GOT3 (cell line): ENCODE results near the gene EPHX1.

ENCODE experiments used
- DNase-seq: peaks from one replicate; lab custom pipeline; 2025; ENCODE audit warnings: mixed read lengths; lab: John Stamatoyannopoulos, UW

The EPHX1 gene

GRCh38 chr1:225861834-225862580 lies 52.1 kb downstream of the EPHX1 start:
- DNase-seq: no peak

GRCh38 chr1:225862581-225862950 lies 52.6 kb downstream of the EPHX1 start:
- no peak for DNase-seq

DNA sequence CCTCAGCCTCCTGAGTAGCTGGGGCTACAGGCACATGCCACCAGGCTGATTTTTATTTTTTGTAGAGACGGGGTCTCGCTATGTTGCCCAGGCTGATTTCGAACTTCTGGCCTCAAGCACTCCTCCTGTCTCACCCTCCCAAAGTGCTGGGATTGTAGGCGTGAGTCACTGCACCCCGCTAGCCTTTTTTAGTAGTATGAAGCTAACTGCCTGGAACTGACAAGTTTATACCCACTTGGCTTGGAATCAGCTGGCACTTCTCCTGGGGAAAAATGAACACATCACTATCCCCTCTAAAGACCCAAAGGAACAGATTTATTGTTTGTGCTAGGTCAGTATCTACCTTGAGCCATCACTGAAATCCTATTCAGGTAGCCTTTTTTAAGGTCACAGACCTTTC lies 53.2 kb downstream of the EPHX1 start:
- no peak for DNase-seq

DNA sequence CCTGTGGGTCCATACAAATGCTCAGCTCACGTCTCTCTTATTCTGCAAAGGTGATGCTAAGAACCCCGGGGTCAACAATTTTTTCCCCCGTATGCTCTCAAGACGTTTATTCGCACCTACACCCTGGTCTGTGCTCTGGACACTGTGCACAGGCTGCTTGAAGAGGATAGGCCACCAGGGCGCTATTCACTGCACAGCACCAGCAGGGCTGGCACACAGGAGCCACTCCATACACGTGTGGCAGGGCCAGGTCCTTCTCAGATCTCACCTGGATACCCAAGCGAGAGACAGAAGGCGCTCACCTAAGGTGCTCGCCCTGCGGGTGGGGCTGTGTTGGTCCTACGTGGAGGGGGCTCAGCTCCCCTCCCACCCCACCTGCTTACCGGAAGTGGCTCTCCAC lies 55.6 kb downstream of the EPHX1 start:
- no peak for DNase-seq

GRCh38 chr1:225866061-225866837 lies 56.3 kb downstream of the EPHX1 start:
- no peak for DNase-seq

DNA sequence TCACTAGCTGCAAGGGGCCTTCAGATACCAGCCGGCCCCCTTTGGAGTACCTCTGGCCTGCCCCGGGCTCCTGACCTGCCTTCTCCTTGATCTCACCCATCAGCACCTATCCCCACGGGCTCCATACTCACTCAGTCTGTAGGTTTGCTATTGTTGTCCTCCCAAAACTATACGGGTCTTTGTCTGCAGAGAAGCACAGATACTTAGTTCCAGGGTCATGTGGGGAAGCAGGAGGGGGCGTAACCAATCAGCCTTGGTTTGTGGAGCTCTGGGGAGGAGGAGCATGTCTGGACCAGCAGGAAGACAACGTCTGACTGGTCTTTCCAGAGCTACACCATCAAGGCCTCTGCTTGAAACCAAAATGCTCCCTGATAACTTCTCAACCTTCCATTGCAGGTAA lies 57.1 kb downstream of the EPHX1 start:
- DNase-seq: no peak

DNA sequence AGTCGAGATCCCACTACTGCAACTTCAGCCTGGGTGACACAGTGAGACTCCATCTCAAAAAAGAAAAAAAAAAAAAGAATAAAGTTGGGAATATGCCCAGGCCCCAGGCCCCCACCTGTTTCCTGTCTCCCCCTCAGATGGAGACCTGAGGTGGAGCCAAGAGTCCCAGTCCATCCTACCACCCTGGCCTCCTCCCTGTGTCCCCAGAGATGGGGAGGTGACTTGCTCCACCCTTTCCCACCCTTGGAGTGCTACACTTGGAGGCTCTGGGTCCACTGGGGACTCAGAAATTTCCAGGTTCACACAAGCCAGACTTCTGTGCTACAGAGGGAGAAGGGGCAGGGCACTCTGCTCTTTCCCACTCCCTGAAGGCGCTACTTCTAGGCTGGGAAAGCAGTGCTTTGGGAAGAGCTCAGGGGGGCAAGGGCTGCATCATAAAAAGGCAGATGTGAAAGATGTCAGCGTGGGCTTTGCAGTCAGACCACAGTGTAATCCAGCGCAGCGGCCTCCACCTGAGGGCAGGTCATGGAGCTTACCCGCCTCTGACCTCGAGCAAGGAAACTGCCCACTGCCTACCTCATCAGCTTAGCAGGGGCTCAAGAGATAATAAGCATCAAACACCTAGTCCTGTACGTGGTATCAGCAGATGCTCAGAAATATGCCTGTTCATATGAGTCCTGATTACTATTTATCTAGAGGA lies 58.9 kb downstream of the EPHX1 start:
- no peak for DNase-seq

DNA sequence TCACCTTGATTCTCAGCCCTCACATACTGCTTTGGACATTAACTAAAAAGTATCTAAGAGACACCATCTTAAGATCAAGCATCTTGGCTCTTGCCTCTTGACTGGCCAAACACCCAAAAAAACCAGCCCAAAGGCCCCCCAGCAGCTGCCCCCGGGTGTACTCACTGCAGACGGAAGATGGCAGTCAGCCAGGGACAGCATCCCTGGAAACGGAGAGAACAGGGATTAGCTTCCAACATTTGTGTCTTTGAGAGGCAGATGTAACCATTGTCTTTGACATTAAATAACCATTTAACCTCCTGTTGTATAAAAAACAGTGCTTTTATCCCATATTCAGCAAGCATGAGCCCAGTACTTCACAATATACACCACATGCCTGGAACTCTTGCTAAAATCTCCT lies 61.0 kb downstream of the EPHX1 start:
- no peak for DNase-seq

DNA sequence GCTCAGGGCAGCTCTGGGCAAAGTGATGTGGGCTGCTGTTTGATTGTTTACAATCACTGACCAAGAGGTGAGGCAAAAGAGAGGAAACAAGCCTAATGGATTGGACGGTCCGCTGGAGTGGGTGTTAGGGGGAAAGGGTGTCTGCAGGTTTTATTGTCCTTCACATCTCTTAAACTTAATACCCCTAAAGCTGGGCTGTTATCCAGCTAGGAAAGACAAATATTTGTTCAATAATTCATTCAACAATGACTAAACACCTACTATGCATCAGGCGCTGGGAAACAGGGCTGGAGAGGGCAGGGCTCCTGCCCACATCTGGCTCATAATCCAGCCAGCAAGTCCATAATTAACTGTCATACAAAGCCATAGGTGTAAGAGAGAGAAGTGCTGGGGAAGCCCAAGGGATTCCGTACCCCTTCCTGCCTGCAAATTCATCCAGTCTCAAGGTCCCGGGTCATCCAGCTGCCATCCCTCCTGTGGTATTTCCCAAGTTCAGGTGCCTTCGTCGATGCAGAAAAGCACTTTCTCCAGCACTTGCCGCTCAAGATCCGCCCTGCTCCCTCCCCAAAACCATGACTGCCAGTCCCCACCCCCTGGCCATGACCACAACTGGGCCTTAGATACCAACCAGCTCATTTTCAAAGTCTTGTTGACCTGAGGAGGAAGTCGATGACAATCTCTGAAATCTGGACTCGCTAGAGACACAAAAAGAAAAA lies 61.6 kb downstream of the EPHX1 start:
- no peak for DNase-seq

DNA sequence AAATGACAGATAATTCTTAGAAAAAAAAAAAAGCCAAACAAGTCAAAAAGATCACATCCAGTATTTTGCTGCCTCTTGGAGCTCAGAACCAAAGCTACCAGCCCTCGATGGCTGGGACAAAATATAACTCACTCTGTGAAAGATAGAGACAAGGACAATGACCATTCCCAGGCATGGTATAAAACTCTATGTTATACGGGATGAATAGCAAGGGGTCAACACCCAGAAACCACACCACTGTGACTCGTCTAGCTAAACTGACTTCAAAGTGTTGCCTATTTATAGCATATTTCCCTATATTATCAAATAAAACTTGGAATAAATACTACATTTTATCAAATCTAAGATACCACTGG lies 62.1 kb downstream of the EPHX1 start:
- DNase-seq: no peak

DNA sequence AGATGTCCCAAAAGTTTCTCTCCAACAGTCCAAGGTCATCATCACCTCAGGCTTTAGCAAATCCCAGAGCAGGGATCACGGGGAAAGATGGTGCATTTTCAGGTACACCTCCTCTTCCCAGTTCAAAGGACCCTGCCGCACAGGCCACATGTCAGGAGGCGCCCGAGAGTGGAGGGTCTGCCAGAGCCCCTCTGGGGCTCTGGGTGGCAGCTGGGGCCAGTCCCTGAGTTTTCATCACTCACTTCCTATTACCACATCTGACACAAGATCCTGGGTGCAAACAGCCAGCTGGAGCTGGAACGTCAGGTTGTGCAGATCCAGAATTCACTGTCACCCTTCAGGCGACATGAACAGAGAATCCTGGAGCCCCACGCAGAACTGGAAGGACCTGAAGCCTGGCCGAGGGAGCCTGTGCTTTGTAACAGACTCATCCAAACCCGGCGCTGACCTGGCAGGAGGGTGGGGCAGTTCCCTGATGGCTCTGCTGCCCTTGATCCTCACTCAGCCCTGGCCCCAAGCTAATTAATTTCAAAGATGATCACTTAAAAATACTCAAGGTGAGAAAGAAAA lies 63.4 kb downstream of the EPHX1 start:
- DNase-seq: no peak

DNA sequence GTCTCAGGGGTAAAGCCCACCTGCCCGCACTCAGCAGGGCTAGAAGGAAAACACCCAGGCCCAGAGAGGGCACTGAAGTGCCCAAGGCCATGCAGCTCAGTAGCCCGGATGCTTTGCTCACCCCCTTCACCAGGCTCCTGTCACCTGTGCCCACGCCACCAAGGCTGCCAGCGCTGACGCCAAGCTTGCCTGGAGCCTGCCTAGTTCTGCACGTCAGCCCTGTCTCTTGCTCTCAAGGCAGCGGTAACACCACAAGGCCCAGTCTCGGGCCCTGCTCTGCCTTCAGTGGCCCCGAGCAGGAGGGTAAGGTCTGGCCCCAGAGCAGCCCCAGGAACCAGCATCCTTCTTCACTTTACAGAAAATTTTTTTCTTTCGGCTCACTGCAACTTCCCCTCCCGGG lies 64.5 kb downstream of the EPHX1 start:
- DNase-seq: no peak

DNA sequence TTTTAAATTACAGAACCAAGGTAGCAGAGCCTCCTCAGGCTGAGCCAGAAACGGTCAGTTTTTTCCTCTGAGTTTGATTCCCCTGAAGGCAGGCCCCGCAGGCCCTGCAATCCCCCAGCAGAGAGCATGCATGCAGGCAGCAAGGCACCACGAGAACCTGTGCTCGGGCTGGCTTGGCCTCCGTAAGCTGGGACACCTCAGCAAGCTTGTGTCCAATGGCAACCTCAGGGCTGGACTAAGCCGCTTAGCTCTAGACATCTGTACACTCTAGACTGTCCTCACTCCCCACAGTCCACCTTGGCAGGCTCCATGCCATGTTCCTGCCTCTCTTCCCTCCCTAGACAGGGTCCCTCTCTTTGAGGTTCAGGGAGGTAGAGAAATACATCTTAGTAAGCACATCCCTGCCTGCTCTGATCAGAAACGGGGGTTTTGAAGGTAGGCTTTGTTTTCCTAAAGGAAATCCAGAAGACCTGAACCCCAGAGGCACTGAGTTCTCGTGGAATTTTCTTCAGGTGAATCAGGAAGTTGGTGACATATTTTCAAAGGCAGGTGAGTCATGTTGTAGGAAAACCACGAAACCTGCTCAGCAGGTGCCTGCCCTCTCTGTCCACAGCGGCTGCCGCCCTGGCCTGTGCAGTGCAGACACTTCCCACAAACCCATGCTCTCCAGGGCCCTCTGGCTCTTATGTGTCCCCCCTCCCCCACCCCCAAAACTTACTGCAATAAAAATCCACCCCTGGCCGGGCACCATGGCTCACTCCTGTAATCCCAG lies 65.3 kb downstream of the EPHX1 start:
- no peak for DNase-seq

DNA sequence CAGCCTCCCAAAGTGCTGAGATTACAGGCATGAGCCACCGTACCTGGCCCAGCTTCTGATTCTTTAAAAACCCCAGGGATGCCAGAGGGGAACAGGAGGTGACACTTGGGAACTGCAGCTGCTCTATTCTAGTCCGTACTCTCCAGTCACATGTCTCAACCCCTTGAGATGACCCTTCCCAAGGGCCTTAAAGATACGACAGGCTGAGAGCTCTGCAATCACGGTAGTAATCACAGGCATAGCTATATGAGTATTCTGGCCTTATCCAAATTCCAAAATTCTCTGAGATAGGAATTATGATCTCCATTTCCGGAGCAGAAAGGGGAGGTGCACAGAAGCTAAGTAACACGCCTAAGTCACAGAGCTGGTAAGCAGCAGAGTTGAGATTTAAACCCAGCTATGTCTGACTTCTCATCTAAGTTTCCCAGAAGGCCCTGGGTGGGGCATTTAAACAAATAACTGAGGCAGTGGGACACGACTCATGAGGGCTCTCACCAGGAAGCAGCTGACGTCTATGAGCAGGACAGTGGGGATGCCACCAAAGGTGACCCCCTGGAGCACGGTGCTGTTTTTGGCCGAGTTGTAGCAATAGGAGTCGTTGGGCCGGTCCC lies 67.1 kb downstream of the EPHX1 start:
- DNase-seq: no peak

DNA sequence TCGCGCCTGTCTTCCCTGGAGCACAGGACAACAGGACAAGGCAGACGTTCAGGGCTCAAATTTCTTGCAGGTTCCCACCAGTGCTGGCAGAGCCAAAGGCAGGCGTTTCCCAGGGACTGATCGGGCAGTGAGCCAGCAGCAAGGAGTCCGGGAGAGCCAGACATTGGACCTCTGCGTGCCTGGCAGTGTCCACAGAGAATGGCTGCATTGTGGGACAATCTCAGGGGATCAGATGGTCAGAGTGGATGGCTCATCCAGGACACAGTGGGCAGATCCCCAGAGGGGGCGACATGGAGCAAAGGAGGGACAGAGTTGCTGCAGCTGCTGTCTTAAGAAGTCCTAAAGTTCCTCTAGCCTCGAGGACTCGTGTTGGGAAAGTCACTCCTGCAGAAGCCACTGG lies 67.7 kb downstream of the EPHX1 start:
- no peak for DNase-seq

DNA sequence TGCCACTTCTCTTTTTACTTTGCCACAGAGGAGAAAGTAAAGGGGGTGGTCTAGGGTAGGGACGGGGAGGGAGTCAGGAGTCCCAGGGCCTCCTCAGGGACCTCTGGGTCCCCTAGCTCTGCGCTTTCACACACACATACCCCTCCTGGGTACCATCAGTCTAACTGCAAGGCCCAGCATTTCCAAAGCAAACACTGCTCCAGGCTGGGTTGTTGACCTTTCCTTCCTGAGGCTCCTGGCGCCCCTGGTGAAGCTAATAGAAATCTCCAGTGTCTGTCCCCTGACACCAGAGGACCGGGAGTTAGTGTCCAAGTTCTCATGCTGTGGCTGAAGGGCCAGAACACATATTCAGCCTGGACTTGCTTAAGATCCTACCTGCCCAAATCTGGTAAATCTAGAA lies 68.4 kb downstream of the EPHX1 start:
- DNase-seq: no peak

DNA sequence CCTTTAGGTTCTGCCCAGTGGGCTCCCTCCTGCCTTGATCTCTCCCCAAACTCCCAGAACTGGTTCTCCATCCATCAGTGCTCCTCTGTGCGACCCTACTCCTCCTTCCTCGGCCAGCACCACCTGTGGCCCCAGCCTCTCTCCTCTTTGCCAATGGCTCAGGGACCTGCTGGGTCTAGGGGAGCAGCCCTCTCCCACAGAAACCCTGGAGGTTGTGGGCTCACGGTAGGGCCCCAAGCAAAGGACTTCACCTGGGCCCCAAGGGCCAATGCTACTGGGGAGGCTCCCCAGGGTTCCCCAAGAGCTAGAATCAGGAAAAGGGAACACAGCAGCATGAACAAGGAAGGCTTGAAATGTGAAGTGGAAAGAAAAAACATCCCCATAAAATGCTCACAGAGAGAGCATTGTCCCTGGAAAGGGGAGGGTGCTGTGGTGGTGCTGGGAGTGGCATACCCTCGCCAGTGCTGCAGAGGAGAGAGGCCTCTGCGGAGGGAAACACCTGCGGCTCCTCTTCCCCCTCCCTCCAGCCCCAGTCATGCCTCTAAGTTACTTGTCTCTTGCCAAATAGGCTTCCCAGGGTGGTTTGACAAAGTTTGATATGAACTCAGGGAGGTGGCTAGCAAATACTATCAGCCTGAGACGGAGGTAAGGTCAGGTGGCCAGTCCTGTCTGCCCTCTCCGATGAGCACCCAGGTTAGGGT lies 69.7 kb downstream of the EPHX1 start:
- DNase-seq: no peak

- DNase-seq: no peak
These were observed 70.3 kb downstream of the EPHX1 start for GRCh38 chr1:225880222-225880588.

GRCh38 chr1:225880636-225881035 lies 70.7 kb downstream of the EPHX1 start:
- DNase-seq: no peak
